Activated CD4-positive, alpha-beta T cell treated with anti-CD3 and anti-CD28 coated beads, Interleukin-2, amount 50 U/mL, for 16 hours (primary cell): ENCODE data around the gene PADI6.
"Not testable (repeated sequence)": the region's sequence is repeated elsewhere in the genome, so short reads cannot be mapped to it uniquely, and the experiment has no call there.

Experiments
- DNase-seq: peaks from one replicate; pipeline ENCODE4 v3.0.0-alpha.2; 2020

PADI6 gene

GRCh38 chr1:17371896-17372295, at the start of gene PADI6:
Gene PADI6 (plus strand): TSS chr1:17372196. CDS start chr1:17372246, 50 bp downstream.
- DNase-seq, result no peak

- no peak for DNase-seq
These were observed 43.1 kb upstream of the PADI6 start for GRCh38 chr1:17328855-17329254.

GRCh38 chr1:17329610-17330009, 42.4 kb upstream of the PADI6 start:
- no peak for DNase-seq

- DNase-seq, result no peak
These were observed 41.1 kb upstream of the PADI6 start for GRCh38 chr1:17330856-17331255.

GRCh38 chr1:17333081-17333480, 38.9 kb upstream of the PADI6 start:
- DNase-seq, result no peak

- DNase-seq, result peak; percentile 62
These were observed 35.9 kb upstream of the PADI6 start for GRCh38 chr1:17335821-17336710.

- no peak for DNase-seq
These were observed 33.1 kb upstream of the PADI6 start for GRCh38 chr1:17338706-17339493.

- DNase-seq, result no peak
These were observed 32.5 kb upstream of the PADI6 start for GRCh38 chr1:17339521-17339920.

GRCh38 chr1:17340358-17340757, 31.6 kb upstream of the PADI6 start:
- no peak for DNase-seq

GRCh38 chr1:17342014-17342441, 30.0 kb upstream of the PADI6 start:
- DNase-seq, result no peak

- DNase-seq, result not testable (repeated sequence)
These were observed 26.5 kb upstream of the PADI6 start for GRCh38 chr1:17345506-17345905.

GRCh38 chr1:17346046-17346789, 25.8 kb upstream of the PADI6 start:
- no peak for DNase-seq

- no peak for DNase-seq
These were observed 24.0 kb upstream of the PADI6 start for GRCh38 chr1:17347769-17348592.

- no peak for DNase-seq
These were observed 23.3 kb upstream of the PADI6 start for GRCh38 chr1:17348593-17349234.

GRCh38 chr1:17350083-17350482, 21.9 kb upstream of the PADI6 start:
- DNase-seq, result no peak

GRCh38 chr1:17350928-17351446, 21.0 kb upstream of the PADI6 start:
- no peak for DNase-seq

- no peak for DNase-seq
These were observed 20.2 kb upstream of the PADI6 start for GRCh38 chr1:17351598-17352324.

GRCh38 chr1:17352419-17352909, 19.5 kb upstream of the PADI6 start:
- DNase-seq, result no peak

GRCh38 chr1:17355898-17356297, 16.1 kb upstream of the PADI6 start:
- DNase-seq, result no peak

- no peak for DNase-seq
These were observed 15.5 kb upstream of the PADI6 start for GRCh38 chr1:17356387-17357026.
